GM21447 (cell line): ENCODE measurements around the gene GBA3.

Experiments
- ATAC-seq: cut with Tn5 transposase; IDR thresholded peaks from one replicate; pipeline ENCODE4 v1.9.1; 2021; ENCODE audit not compliant: unreplicated experiment

Gene GBA3

DNA sequence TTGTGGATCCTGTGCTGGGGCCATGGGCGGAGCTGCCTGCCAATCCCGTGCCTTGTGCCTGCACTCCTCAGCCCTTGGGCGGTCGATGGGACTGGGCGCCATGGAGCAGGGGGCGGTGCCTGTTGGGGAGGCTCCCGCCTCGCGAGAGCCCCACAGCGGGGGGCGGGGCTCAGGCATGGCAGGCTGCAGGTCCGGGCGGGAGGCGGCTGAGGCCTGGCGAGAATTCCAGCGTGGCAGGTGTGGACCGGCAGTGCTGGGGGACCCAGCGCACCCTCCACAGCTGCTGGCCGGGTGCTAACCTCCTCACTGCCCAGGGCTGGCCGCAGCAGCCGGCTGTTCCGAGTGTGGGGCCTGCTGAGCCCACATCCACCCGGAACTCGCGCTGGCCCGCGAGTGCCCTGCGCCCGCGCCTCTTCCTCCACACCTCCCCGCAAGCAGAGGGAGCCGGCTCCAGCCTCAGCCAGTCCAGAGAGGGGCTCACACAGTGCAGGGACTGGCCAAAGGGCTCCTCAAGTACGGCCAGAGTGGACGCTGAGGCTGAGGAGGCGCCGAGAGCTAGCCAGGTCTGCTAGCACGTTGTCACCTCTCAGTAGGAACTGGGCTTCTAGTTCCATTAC is 85.9 kb downstream of the GBA3 start:
- no peak for ATAC-seq

DNA sequence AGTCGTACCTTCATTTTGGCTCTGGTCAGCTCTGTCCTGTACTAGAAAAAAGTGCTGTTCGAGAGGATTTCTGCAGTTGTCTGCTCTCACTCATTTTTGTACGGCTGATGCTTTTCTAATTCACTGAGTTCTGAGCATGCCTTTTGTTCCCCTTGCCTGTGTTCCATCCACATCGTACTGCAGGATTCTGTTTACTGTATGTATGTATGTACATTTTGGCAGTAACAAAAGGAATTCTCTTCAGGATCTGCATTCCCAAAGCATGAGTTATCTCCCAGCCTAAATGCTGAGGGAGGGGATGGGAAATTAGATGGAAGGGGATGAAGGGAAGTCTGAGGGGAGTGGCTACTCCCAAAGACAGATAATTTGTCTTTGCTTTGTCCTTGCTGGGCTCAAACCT is 87.6 kb downstream of the GBA3 start:
- no peak for ATAC-seq

DNA sequence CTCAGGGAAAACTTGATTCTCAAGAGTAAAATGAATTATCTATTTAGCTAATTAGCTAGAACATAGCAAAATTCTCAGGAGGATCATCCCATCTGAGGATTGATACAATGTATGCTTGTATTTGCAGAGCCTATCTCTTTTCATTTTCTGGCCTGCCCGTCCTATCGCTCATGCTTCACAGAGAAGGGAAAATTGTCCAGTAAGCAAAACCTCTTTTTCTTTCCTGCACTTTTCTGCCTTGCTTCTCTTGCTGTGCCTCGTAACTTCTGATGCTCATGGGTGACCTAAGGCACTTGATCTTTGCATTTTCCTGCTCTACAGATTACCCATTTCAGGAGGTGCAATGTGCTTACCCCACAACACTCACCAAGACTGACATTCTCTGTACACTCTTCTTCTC is 88.1 kb downstream of the GBA3 start:
- no peak for ATAC-seq

DNA sequence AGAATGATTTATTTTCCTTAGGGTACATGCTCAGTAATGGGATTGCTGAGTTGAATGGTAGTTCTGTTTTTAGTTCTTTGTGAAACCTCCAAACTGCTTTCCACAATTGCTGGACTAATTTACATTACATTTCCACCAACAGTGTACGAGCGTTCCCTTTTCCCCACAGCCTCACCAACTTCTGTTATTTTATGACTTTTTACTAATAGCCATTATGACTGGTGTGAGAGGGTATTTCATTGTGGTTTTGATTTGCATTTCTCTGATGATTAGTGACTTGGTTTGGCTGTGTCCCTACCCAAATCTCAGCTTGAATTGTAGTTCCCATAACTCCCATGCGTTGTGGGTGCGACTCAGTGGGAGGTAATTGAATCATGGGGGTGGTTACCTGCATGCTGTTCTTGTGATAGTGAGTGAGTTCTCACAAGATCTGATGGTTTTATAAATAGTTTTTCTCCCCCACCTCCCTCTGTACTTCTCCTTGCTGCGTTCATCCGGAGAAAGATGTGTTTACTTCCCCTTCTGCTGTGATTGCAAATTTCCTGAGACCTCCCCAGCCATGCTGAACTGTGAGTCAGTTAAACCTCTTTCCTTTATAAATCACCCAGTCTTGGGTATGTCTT is 95.1 kb downstream of the GBA3 start:
- no peak for ATAC-seq

- no peak for ATAC-seq
Measured at GRCh38 chr4:22790631-22791030, 97.9 kb downstream of the GBA3 start.

DNA sequence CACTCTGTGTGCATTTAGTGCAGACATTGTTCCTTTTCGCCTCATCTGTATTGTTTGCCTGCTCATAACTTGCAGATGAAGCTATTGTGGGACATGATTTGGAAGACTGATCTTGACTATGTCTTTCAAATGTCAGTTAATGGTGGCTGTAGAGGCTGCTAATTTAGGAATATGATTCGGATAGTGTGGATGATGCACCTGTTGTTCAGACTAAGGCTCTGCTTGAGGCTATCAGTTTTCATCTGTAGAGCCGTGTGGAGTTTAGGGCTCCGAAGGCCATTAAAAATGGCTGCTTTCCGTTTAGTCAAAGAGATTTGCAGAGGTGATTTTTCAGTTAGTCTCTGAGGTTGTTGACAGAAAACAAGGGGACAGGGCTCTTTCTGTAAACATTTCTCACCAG is 102.0 kb downstream of the GBA3 start:
- ATAC-seq: no peak

GRCh38 chr4:22801391-22801790 is 108.7 kb downstream of the GBA3 start:
- ATAC-seq: no peak

- ATAC-seq: no peak
Measured at GRCh38 chr4:22802876-22803275, 110.1 kb downstream of the GBA3 start.

DNA sequence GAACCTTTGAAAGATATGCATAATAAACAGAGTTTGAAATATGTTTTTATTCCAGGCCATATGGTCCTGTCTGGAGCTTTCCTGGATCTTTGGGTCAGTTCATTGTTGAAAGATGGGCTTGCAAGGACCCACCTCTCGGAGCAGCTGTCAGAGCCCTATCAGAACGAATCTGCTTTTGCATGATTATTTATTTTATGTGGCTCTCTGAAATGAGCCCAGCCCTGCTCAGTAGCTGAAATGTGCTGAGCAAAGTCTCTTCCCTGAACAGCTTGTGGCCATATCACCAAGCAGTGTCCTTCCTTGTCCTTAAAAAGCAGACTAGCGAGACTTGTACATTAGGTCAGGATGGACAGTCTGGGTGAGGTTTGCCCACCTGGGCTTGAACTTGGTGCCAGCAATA is 110.8 kb downstream of the GBA3 start:
- ATAC-seq: no peak

- ATAC-seq: no peak
Measured at GRCh38 chr4:22814906-22815305, 122.2 kb downstream of the GBA3 start.

DNA sequence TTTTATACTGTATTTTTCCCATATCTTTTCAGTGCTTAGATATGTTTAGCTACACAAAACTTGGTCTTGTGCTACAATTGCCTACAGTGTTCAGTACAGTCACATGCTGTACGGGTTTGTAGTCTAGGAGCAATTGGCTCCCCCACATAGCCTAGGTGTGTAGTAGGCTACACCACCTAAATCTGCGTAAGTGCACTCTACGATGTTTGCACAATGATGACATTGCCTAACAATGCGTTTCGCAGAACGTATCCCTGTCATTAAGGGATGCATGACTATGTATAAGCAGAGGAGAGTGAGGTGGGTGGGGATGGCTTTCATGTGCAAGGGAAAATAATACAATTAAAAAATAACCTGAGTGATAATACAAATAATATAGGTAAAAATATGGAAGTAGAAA is 131.4 kb downstream of the GBA3 start:
- ATAC-seq: no peak

GRCh38 chr4:22842360-22843018 is 149.8 kb downstream of the GBA3 start:
- no peak for ATAC-seq

DNA sequence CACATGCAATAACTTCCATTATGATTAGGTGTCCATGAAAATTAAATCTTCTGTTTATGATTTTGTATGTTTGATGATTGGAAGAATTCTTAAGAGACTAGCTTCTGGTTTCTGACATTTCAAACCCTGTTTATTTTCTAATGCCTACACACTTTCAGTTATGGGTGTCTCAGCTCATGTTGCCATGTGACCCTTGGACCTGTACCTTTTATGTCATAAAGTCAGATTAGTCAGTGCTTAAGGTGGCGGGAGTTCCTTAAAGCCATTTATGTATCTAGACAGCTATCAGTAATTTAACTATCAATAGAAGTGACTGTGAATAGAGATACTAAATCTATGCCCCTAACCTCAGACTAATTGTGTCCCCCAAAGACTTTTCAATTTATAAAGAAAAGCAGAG is 155.6 kb downstream of the GBA3 start:
- no peak for ATAC-seq

DNA sequence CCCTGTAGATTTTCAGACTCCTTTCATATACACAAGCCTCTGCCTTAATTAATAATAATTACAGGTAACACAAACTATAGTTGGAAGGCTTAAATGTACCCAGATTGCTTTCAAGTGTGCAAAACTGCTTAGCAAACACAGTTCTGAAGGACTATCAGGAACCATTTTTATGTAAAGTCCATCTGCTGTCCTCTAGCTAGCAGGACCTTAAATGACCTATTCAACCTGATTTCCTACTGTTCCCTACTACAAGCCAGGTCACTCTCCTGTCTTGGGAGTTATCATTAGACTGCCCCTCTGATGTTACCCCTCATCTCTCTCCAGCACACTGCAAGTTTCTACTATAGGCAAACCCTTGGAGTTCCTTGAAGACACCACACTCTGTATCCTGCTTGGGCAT is 157.3 kb downstream of the GBA3 start:
- no peak for ATAC-seq

DNA sequence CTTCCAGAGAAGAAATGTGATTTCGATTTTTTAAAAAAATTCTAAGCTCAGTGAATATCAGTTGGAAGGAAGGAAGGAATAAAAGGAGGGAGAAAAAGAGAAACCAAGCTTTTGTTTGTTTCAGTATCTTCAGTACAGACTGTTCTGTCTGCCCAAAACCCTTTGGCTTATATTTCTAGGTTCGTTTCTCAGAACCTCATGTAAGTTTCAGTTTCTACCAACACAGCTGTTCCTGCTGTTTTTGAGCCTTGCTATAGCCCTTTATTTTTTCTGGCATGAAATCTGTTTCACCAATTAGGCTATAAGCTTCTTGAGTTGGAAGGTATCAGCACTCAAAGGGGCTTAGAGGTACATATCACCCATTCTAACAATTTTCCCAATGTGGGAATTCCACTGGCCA is 157.9 kb downstream of the GBA3 start:
- no peak for ATAC-seq

DNA sequence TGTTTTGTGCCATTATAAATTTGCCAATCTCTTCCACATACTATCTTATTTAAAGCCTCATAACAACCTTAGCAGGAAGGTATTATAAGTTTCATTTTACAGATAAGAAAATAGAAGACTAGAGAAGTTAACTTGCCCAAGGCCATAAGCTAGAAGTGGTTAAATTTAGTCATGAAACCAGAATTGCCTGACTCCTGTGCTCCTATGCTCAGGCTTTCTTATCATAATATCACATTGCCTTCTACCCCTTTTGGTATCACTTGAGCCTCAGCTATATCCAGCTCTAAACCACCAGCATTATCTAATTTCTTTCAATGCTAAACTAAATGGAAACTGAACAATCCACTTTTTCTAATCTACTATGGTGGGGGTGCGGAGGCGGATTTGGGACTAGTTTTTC is 164.7 kb downstream of the GBA3 start:
- ATAC-seq: no peak

- no peak for ATAC-seq
Measured at GRCh38 chr4:22859318-22859717, 166.6 kb downstream of the GBA3 start.
